ENCODE measurements around the gene ARSJ. TPM values are rescaled to one million over a fixed set of nuclear protein-coding genes. Genes with fewer than 3 reads are reported as not detected.
"Not testable (repeated sequence)": the region's sequence is repeated elsewhere in the genome, so short reads cannot be mapped to it uniquely, and the experiment has no call there.

ARSJ gene
- total RNA-seq, 1 experiment from 2014 or later, result not detected

DNA sequence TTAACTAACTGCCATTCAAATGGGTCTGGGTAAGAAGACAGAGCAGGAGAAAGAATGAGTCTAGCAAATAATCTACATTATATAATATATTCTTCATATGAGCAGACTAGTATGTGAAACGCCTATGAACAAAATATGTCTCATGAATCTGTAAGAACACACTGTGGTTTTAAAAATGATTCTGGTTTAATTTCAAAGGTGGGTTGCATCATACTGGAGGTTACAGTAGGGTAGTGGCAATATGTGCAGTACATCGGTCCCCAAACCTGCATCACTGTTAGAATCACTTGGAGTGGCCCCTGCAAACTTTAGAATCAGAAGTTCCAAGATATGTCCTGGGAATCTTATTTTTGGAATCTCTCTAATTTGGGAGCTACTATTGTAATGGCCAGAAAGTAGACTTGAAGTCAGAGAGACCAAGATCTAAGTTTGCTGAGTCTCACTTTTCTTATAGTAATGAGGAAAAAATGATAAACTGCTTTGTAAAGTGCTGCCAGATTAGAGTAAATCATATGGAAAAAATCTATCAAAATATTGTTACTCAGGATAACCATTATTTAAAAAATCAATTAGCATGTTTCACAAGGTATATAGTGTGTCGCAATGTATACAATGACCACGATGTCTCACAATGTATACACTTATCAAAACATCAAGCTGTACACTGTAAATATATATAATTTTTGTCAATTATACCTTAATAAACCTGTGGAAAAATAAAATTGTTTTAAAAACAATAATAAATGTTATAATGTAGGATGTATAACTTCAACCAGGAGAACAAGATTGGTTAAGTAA, 37.9 kb upstream of the ARSJ start:
- Histone ChIP-seq H3K79me2 (ENCODE audit: low read length) (no peaks in the 10 kb centered on the region), H3K36me3 (ENCODE audit: insufficient read depth, low read length) (no peaks in the 10 kb centered on the region), H3K27me3 (ENCODE audit: low read length) (no peaks in the 10 kb centered on the region), H3K4me2 (ENCODE audit: low read depth, low read length, poor library complexity, severe bottlenecking) (no peak overlapping the region), H3K9ac (ENCODE audit: low read length) (no peak overlapping the region), H3K4me3 (ENCODE audit: low read length) (no peak overlapping the region), H3K27ac (ENCODE audit: low read length) (no peak overlapping the region), H4K20me1 (ENCODE audit: insufficient read depth, low read depth, low read length) (no peaks in the 10 kb centered on the region), H3K9me3 (ENCODE audit: low read length) (no peaks in the 10 kb centered on the region), H3K9me2 (replicated peaks; ENCODE audit: insufficient read depth, low read length) (no peaks in the 10 kb centered on the region), H2AFZ (ENCODE audit: low read length) (no peak overlapping the region), H3K4me1 (ENCODE audit: low read length) (no peaks in the 10 kb centered on the region)
- DNase-seq, result no peak

DNA sequence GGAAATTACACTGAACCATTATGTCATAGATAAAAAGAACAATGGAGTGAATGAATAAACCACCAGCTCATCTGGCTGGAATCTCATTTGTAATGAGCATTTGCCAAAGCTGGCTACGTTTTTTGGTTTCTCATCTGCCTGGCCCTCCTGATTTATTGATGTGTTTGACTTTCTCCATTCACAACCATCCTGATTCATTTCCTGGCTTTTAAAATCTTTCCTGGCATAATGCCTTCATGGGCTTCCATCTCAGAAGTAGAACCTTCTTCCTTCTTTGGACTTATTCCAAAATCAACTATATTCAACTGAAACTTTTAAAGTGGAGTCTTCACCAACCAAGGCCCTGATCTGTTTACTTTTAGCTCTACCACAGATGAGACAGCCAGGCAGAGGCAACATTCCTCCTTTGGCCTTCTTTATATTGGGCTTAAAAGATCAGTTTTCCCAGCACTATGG, 36.0 kb upstream of the ARSJ start:
- Histone ChIP-seq H3K79me2 (ENCODE audit: low read length) (no peaks in the 10 kb centered on the region), H3K4me2 (ENCODE audit: low read depth, low read length, poor library complexity, severe bottlenecking) (no peak overlapping the region), H3K36me3 (ENCODE audit: insufficient read depth, low read length) (no peaks in the 10 kb centered on the region), H4K20me1 (ENCODE audit: insufficient read depth, low read depth, low read length) (no peaks in the 10 kb centered on the region), H3K27ac (ENCODE audit: low read length) (no peak overlapping the region), H3K9me3 (ENCODE audit: low read length) (no peaks in the 10 kb centered on the region), H2AFZ (ENCODE audit: low read length) (no peak overlapping the region), H3K9me2 (replicated peaks; ENCODE audit: insufficient read depth, low read length) (no peaks in the 10 kb centered on the region), H3K27me3 (ENCODE audit: low read length) (no peaks in the 10 kb centered on the region), H3K4me1 (ENCODE audit: low read length) (no peaks in the 10 kb centered on the region), H3K4me3 (ENCODE audit: low read length) (no peak overlapping the region), H3K9ac (ENCODE audit: low read length) (no peak overlapping the region)
- DNase-seq, result no peak

- H3K9me3 ChIP-seq (ENCODE audit: low read length); H3K4me1 ChIP-seq (ENCODE audit: low read length); H2AFZ ChIP-seq (ENCODE audit: low read length); H4K20me1 ChIP-seq (ENCODE audit: insufficient read depth, low read depth, low read length); DNase-seq; H3K27ac ChIP-seq (ENCODE audit: low read length); H3K9me2 ChIP-seq (replicated peaks; ENCODE audit: insufficient read depth, low read length); H3K9ac ChIP-seq (ENCODE audit: low read length); H3K27me3 ChIP-seq (ENCODE audit: low read length); H3K36me3 ChIP-seq (ENCODE audit: insufficient read depth, low read length); H3K79me2 ChIP-seq (ENCODE audit: low read length); H3K4me2 ChIP-seq (ENCODE audit: low read depth, low read length, poor library complexity, severe bottlenecking); H3K4me3 ChIP-seq (ENCODE audit: low read length): not testable (repeated sequence)
Measured at GRCh38 chr4:114013201-114013600, 33.8 kb upstream of the ARSJ start.

- Histone ChIP-seq H3K36me3 (ENCODE audit: insufficient read depth, low read length) (no peaks in the 10 kb centered on the region), H3K79me2 (ENCODE audit: low read length) (no peaks in the 10 kb centered on the region), H2AFZ (ENCODE audit: low read length) (no peak overlapping the region), H3K27ac (ENCODE audit: low read length) (no peak overlapping the region), H3K4me2 (ENCODE audit: low read depth, low read length, poor library complexity, severe bottlenecking) (no peak overlapping the region), H3K4me1 (ENCODE audit: low read length) (no peaks in the 10 kb centered on the region), H3K27me3 (ENCODE audit: low read length) (no peaks in the 10 kb centered on the region), H3K9me3 (ENCODE audit: low read length) (no peaks in the 10 kb centered on the region), H3K4me3 (ENCODE audit: low read length) (no peak overlapping the region), H3K9ac (ENCODE audit: low read length) (no peak overlapping the region), H4K20me1 (ENCODE audit: insufficient read depth, low read depth, low read length) (no peaks in the 10 kb centered on the region), H3K9me2 (replicated peaks; ENCODE audit: insufficient read depth, low read length) (no peaks in the 10 kb centered on the region)
- no peak for DNase-seq
Measured at GRCh38 chr4:114012749-114013148, 33.3 kb upstream of the ARSJ start.

DNA sequence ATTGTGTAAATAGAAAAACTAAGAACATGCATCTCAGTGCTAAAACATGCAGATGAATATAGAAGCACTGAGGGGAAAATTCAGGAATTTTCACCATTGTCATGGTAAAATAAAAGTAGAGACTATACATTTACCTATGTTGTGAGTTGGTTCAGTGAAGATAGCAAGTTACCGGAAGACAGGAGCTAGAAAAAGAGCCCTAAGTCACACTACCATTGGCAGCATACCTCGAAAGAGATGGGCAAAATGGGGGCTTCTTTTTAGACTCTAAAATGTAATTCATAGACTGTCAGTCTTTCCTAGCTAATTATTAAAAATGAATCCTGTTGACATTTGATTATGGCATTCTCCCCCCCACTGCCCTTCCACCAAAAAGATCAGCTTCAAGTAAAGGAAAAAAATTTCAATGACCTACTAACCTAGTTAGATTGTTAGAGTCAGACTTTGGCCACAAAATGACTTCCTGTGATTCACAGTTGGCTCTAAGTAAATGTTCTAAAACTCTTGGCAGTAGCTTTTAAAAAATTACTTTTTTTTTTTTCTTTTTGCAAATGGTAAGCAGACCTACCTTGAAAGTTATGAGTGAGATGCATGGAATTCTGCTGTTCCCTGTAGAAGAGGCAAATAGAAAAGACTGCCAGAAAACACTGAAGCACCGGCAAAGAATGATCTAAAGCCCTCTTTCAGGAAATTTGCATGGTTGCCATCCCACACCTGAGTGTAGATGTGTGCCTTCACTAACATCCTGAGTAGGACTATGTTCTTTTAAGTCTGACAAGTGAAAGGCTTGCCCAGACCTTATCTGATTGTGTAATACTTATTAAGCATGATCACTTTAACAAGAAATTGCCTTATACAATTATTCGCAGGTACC, 26.4 kb upstream of the ARSJ start:
- Histone ChIP-seq H3K4me2 (ENCODE audit: low read depth, low read length, poor library complexity, severe bottlenecking) (no peak overlapping the region), H4K20me1 (ENCODE audit: insufficient read depth, low read depth, low read length) (no peaks in the 10 kb centered on the region), H2AFZ (ENCODE audit: low read length) (no peak overlapping the region), H3K4me3 (ENCODE audit: low read length) (no peak overlapping the region), H3K79me2 (ENCODE audit: low read length) (no peaks in the 10 kb centered on the region), H3K9me2 (replicated peaks; ENCODE audit: insufficient read depth, low read length) (no peaks in the 10 kb centered on the region), H3K27ac (ENCODE audit: low read length) (no peak overlapping the region), H3K9ac (ENCODE audit: low read length) (no peak overlapping the region), H3K9me3 (ENCODE audit: low read length) (no peaks in the 10 kb centered on the region), H3K27me3 (ENCODE audit: low read length) (no peaks in the 10 kb centered on the region), H3K36me3 (ENCODE audit: insufficient read depth, low read length) (no peaks in the 10 kb centered on the region), H3K4me1 (ENCODE audit: low read length) (no peaks in the 10 kb centered on the region)
- DNase-seq, result no peak

GRCh38 chr4:114004483-114005226, 25.2 kb upstream of the ARSJ start:
- H3K4me2 ChIP-seq (ENCODE audit: low read depth, low read length, poor library complexity, severe bottlenecking); H3K4me3 ChIP-seq (ENCODE audit: low read length); H3K27me3 ChIP-seq (ENCODE audit: low read length); H3K9me2 ChIP-seq (replicated peaks; ENCODE audit: insufficient read depth, low read length); H3K36me3 ChIP-seq (ENCODE audit: insufficient read depth, low read length); H2AFZ ChIP-seq (ENCODE audit: low read length); H4K20me1 ChIP-seq (ENCODE audit: insufficient read depth, low read depth, low read length); H3K27ac ChIP-seq (ENCODE audit: low read length); H3K9me3 ChIP-seq (ENCODE audit: low read length); H3K79me2 ChIP-seq (ENCODE audit: low read length); DNase-seq; H3K4me1 ChIP-seq (ENCODE audit: low read length); H3K9ac ChIP-seq (ENCODE audit: low read length): not testable (repeated sequence)

DNA sequence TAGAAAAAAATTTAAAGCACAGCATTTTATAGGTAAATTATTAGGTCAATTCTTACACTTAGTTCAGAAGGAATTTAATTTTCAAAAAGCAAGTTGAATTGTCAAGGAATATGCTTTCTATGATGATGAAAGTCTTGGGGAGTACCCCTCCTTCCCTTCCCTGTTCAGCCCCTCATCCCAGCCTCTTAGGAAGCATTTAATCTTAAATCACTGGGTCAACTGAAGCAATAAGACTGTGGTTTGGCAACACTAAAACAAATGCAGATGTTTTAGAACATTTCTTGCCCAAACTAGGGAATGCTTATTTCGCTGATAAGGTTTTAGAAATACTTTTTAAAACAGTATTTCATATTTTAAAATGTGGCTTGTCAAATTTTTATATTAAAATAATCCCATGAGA, 19.1 kb upstream of the ARSJ start:
- Histone ChIP-seq H3K27ac (ENCODE audit: low read length) (no peak overlapping the region), H3K9ac (ENCODE audit: low read length) (no peak overlapping the region), H3K9me3 (ENCODE audit: low read length) (no peaks in the 10 kb centered on the region), H3K9me2 (replicated peaks; ENCODE audit: insufficient read depth, low read length) (no peaks in the 10 kb centered on the region), H3K4me2 (ENCODE audit: low read depth, low read length, poor library complexity, severe bottlenecking) (no peak overlapping the region), H4K20me1 (ENCODE audit: insufficient read depth, low read depth, low read length) (no peaks in the 10 kb centered on the region), H3K4me3 (ENCODE audit: low read length) (no peak overlapping the region), H2AFZ (ENCODE audit: low read length) (no peak overlapping the region), H3K79me2 (ENCODE audit: low read length) (no peaks in the 10 kb centered on the region), H3K4me1 (ENCODE audit: low read length) (no peaks in the 10 kb centered on the region), H3K27me3 (ENCODE audit: low read length) (no peaks in the 10 kb centered on the region), H3K36me3 (ENCODE audit: insufficient read depth, low read length) (no peaks in the 10 kb centered on the region)
- no peak for DNase-seq

DNA sequence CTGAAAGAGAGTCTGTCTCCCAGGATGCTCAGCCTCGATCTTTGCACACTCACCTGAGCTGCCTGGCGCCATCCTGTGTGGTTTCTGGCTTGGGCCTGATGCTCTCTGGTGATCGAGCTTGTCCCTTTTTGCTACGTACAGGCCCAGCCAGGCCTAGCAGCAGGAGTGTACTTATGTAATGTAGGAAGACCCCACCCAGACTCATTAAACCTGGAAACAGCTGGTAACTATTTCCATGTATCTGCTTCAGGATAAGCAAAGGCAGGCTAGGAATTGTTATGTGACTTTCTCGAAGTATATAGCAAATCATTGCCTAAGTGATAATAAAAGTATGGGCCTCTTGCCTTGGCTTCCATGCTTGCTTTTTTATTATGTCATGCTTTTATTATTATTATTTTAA, 18.6 kb upstream of the ARSJ start:
- H3K27me3 ChIP-seq (ENCODE audit: low read length), result no peaks in the 10 kb centered on the region
- DNase-seq, result no peak
- no peaks in the 10 kb centered on the region for H3K79me2 ChIP-seq (ENCODE audit: low read length)
- H3K9me2 ChIP-seq (replicated peaks; ENCODE audit: insufficient read depth, low read length), result no peaks in the 10 kb centered on the region
- H3K4me1 ChIP-seq (ENCODE audit: low read length), result no peaks in the 10 kb centered on the region
- no peak overlapping the region for H3K9ac ChIP-seq (ENCODE audit: low read length)
- H2AFZ ChIP-seq (ENCODE audit: low read length), result no peak overlapping the region
- no peaks in the 10 kb centered on the region for H3K36me3 ChIP-seq (ENCODE audit: insufficient read depth, low read length)
- no peaks in the 10 kb centered on the region for H4K20me1 ChIP-seq (ENCODE audit: insufficient read depth, low read depth, low read length)
- no peak overlapping the region for H3K4me2 ChIP-seq (ENCODE audit: low read depth, low read length, poor library complexity, severe bottlenecking)
- H3K9me3 ChIP-seq (ENCODE audit: low read length), result no peaks in the 10 kb centered on the region
- no peak overlapping the region for H3K27ac ChIP-seq (ENCODE audit: low read length)
- H3K4me3 ChIP-seq (ENCODE audit: low read length), result no peak overlapping the region
